ENCODE results near the gene SLC35D2.

DNA sequence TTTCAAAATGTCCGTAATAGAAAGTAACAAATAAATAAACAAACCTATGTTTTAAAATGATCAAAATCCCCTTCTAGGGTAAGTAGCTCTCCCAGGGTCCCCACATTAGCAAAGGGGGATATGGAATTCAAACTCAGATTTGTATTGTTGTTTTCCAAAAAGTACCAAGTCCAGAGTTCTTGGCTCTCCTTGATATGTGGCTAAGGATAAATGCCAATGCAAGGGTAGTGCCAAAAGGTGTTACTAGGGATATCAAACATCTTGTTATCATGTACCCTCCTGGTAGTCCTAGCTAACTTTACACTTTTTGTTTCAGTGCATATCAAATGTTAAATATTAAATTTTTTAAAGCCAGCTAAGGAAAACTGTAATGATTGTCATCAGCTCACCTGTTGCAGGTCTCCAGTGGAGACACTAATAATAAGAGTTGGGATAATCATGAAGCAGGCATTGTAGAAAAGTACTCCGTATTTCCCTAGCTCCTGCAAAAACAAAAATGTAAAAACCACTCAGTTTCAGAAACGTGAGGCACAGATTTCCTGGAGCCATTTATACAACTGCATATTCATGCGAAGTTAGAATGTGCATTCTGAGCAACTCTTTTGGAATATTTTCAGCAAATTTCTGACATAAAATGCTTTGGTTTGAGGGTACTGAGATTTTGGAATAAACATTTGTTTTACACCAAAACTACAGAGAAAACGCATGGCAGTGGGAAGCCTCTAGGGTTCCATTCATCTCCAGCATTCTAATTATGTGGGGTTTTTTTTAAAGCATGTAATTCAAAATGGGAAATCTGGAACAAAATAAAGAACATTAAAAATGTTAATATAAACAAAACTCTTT, 39.8 kb downstream of the SLC35D2 start:
- TF ChIP-seq, protein P1, sequence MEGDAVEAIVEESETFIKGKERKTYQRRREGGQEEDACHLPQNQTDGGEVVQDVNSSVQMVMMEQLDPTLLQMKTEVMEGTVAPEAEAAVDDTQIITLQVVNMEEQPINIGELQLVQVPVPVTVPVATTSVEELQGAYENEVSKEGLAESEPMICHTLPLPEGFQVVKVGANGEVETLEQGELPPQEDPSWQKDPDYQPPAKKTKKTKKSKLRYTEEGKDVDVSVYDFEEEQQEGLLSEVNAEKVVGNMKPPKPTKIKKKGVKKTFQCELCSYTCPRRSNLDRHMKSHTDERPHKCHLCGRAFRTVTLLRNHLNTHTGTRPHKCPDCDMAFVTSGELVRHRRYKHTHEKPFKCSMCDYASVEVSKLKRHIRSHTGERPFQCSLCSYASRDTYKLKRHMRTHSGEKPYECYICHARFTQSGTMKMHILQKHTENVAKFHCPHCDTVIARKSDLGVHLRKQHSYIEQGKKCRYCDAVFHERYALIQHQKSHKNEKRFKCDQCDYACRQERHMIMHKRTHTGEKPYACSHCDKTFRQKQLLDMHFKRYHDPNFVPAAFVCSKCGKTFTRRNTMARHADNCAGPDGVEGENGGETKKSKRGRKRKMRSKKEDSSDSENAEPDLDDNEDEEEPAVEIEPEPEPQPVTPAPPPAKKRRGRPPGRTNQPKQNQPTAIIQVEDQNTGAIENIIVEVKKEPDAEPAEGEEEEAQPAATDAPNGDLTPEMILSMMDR (conservative IDR thresholded peaks at IDR 0.05; ENCODE audit: low read length) = no peak
- TF ChIP-seq EZH2phosphoT487 (IDR thresholded peaks at IDR 0.05; ENCODE audit: borderline replicate concordance) = no peak
